ENCODE data around the gene BLVRB.

- TF ChIP-seq CTCF (optimal IDR thresholded peaks at IDR 0.05 in 1 of 3, IDR thresholded peaks at IDR 0.05 in 1 of 3, conservative IDR thresholded peaks at IDR 0.05 in 1 of 3; ENCODE audit: extremely low read depth in 1 of 3, insufficient read depth in 2 of 3, low read length in 3 of 3) (no peak), EZH2 (IDR thresholded peaks at IDR 0.05; ENCODE audit: low read length) (no peak)
These were observed 52.2 kb downstream of the BLVRB start, which contains the start of gene PRX for GRCh38 chr19:40413291-40413845.
